Left ventricle myocardium inferior (tissue), 1 donor: Measurements from ENCODE around the gene CCNE1. TPM values are rescaled to one million over a fixed set of nuclear protein-coding genes. Genes with fewer than 3 reads are reported as not detected.

Experiments
- DNase-seq: peaks from one replicate; pipeline ENCODE4 v3.0.0-alpha.2; 2020
- H3K27ac ChIP-seq: fragments of 200-600 bp; replicated peaks from 2 replicates; pipeline ENCODE4 v1.8.0; 2021
- H3K27me3 ChIP-seq: fragments of 200-600 bp; 2 replicates; pipeline ENCODE4 v1.8.0; 2021; ENCODE audit warnings: low read depth
- H3K36me3 ChIP-seq: fragments of 200-600 bp; 2 replicates; pipeline ENCODE4 v1.8.0; 2021
- H3K4me1 ChIP-seq: fragments of 200-600 bp; 2 replicates; pipeline ENCODE4 v1.8.0; 2021
- H3K4me3 ChIP-seq: fragments of 200-600 bp; 2 replicates; pipeline ENCODE4 v1.8.0; 2021; ENCODE audit warnings: mild to moderate bottlenecking, moderate library complexity
- H3K9me3 ChIP-seq: fragments of 200-600 bp; replicated peaks from 2 replicates; pipeline ENCODE4 v1.8.0; 2021
- intact Hi-C: fragments of 100-400 bp; cut with micrococcal nuclease; formaldehyde crosslinking; loops from one replicate; pipeline ENCODE4 v1.11.0; 2022
- total RNA-seq: library from RNA; stranded (reverse); fragmentation: NEBNext Ultra II Directional; extraction: Animal tissue kit (Norgen Biotek cat#: 25700); gene quantifications from one replicate; pipeline ENCODE4 v1.2.1, GENCODE V29; 2021
- TF ChIP-seq, protein P1 (sequence below): fragments of 200-600 bp; IDR thresholded peaks from 2 replicates; pipeline ENCODE4 v1.8.0; 2021; ENCODE audit warnings: antibody characterized with exemption, mild to moderate bottlenecking, borderline replicate concordance
- donor health status: DM: no; HTN: yes; CAD: no; lungs with severe emphysema.

CCNE1 gene
- total RNA-seq, 1 donor from 2014 or later = 3.1 TPM

DNA sequence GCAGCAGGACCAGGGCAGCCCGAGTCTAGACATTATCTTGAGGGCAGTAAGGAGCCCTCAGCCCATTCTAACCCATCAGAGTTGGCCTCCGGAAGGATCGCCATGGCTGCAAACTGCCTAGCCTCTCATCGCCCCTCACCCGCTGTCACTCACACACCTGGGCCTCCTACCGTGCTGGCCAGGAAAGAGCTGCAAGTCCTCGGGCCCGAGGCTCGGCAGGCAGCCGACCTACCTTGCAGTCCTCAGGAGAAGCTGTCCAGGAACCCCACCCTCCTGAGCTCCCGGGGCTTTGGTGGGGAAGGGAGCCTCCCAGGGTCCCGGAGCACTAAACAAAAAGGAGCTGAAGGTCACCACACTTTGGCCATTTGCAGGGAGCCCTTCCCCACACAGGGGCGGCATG lies 46.8 kb downstream of the CCNE1 start:
- no peak overlapping the region for H3K4me3 ChIP-seq
- H3K36me3 ChIP-seq = no peaks in the 10 kb centered on the region
- no peak for DNase-seq
- no peak overlapping the region for H3K27ac ChIP-seq
- TF ChIP-seq, protein P1, sequence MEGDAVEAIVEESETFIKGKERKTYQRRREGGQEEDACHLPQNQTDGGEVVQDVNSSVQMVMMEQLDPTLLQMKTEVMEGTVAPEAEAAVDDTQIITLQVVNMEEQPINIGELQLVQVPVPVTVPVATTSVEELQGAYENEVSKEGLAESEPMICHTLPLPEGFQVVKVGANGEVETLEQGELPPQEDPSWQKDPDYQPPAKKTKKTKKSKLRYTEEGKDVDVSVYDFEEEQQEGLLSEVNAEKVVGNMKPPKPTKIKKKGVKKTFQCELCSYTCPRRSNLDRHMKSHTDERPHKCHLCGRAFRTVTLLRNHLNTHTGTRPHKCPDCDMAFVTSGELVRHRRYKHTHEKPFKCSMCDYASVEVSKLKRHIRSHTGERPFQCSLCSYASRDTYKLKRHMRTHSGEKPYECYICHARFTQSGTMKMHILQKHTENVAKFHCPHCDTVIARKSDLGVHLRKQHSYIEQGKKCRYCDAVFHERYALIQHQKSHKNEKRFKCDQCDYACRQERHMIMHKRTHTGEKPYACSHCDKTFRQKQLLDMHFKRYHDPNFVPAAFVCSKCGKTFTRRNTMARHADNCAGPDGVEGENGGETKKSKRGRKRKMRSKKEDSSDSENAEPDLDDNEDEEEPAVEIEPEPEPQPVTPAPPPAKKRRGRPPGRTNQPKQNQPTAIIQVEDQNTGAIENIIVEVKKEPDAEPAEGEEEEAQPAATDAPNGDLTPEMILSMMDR = no peak
- no peaks in the 10 kb centered on the region for H3K9me3 ChIP-seq
- peaks cover 93% of the 10 kb centered on the region for H3K27me3 ChIP-seq
- H3K4me1 ChIP-seq = no peaks in the 10 kb centered on the region
- intact Hi-C loops = no loop called here

DNA sequence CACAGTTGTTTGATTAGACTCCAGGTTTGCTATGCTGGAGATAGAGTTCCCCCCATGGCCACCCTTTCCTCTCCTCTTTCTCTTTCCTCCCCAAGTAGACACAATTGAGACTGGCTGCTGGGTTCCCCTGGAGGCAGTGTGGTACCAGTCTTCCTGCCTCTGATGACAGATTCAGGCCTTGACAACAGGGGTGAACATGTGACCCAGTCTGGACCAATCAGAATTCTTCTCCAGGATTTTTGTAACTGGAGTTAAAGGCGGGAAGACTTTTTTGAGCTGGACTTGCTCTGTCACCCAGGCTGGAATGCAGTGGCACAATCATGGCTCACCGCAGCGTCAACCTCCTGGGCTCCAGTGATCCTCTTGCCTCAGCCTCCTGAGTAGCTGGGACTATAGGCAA lies 48.7 kb downstream of the CCNE1 start:
- TF ChIP-seq, protein P1 = no peak
- no peaks in the 10 kb centered on the region for H3K36me3 ChIP-seq
- no peak overlapping the region for H3K4me3 ChIP-seq
- DNase-seq = no peak
- no peak overlapping the region for H3K27ac ChIP-seq
- H3K27me3 ChIP-seq = peaks cover 79% of the 10 kb centered on the region
- no peaks in the 10 kb centered on the region for H3K9me3 ChIP-seq
- no peaks in the 10 kb centered on the region for H3K4me1 ChIP-seq
- intact Hi-C loops = no loop called here

DNA sequence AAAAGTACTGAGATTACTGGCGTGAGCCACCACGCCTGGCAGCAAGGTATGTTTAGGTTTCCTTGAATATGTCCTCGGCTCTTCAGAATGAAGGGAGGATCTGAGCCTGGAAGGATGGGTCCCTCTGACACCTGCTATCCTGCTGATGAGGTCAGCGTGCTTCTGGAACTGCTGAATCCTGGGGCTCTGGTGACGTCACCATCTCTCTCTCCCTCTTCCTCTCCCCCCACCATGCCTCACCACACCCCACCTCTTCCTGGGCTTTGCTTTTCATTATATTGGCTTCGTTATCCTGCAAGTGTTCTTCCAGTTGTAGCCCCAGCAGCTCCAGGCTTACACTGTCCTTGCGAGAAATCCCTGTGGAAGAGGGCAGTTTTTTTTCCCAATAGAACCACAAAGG lies 49.8 kb downstream of the CCNE1 start:
- DNase-seq = no peak
- Histone ChIP-seq H3K4me1 (no peaks in the 10 kb centered on the region), H3K27ac (no peak overlapping the region), H3K4me3 (no peak overlapping the region), H3K9me3 (no peaks in the 10 kb centered on the region), H3K36me3 (no peaks in the 10 kb centered on the region), H3K27me3 (peaks cover 71% of the 10 kb centered on the region)
- TF ChIP-seq, protein P1 = no peak
- intact Hi-C loops = no loop called here

DNA sequence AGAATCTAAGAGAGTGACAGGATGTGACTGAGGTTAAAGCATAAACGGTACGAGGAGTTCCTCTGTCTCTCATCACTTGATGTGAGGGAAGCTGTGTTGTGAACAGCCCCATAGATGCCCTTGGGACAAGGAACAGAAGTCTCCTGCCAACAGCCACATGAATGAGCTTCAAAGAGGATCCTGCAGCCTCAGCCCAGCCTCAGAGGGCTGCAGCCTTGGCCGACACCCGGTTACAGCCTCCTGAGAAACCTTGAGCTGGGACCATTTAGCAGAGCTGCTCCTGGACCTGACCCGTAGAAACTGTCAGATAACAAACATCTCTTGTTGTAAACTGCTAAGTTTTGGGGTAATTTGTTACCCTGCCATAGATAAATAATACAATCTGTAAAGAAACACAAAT lies 54.2 kb downstream of the CCNE1 start:
- TF ChIP-seq, protein P1 = no peak
- Histone ChIP-seq H3K4me1 (no peaks in the 10 kb centered on the region), H3K4me3 (no peak overlapping the region), H3K36me3 (no peaks in the 10 kb centered on the region), H3K27me3 (peaks cover 52% of the 10 kb centered on the region), H3K27ac (no peak overlapping the region), H3K9me3 (peaks cover 19% of the 10 kb centered on the region)
- intact Hi-C loops = no loop called here
- no peak for DNase-seq

DNA sequence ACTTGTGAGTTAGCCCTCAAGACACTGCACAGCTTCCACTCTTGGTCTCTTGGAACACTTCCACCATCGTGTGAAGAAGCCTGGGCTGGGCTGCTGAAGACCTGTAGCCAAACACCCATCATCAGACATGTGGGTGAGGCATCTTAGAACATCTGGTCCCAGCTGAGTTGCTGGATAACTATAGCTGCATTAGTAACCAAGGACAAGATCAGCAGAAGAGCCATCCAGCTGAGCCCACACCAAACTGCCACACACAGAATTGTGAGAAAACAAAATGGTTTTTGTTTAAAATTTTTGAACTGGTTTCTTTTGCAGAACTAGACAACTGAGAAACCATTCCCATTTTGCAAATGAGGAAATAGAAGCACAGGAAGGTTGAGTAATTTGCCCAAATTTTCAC lies 56.2 kb downstream of the CCNE1 start:
- TF ChIP-seq, protein P1 = no peak
- no peak overlapping the region for H3K4me3 ChIP-seq
- peaks cover 9% of the 10 kb centered on the region for H3K4me1 ChIP-seq
- peaks cover 52% of the 10 kb centered on the region for H3K27me3 ChIP-seq
- DNase-seq = no peak
- no peaks in the 10 kb centered on the region for H3K36me3 ChIP-seq
- H3K9me3 ChIP-seq = peaks cover 19% of the 10 kb centered on the region
- intact Hi-C loops = no loop called here
- H3K27ac ChIP-seq = no peak overlapping the region

DNA sequence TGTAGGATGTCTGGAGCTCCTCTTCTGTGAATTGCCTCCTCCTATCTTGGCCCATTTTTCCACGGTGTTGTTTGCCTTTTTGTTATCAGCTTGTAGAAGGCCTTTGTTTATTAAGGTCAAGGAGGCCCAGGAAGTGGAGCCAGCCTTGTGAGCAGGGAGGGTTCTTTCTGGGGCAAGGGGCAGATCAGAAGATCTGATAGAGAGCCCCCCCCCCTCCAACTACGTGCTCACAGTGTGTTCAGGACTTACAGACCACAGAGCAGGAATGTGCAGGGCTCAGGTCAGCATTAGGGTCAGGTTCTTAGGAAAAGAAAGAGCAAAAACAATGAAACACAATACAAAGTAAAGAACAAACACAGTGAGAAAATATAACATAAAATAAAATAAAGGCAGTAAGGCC lies 59.4 kb downstream of the CCNE1 start:
- no peak for DNase-seq
- H3K4me1 ChIP-seq = peaks cover 40% of the 10 kb centered on the region
- no peak overlapping the region for H3K27ac ChIP-seq
- no peaks in the 10 kb centered on the region for H3K36me3 ChIP-seq
- TF ChIP-seq, protein P1 = no peak
- H3K27me3 ChIP-seq = peaks cover 65% of the 10 kb centered on the region
- peaks cover 19% of the 10 kb centered on the region for H3K9me3 ChIP-seq
- no peak overlapping the region for H3K4me3 ChIP-seq
- intact Hi-C loops = loop anchor here (5.0 to 10.0 kb wide), 2 partner anchors 99 to 136 kb away; no protein-coding TSS in a partner anchor
